Trophoblast cell (in vitro differentiated cells and primary cell): ENCODE data around the gene OTUD3.
"Not testable (repeated sequence)": the region's sequence is repeated elsewhere in the genome, so short reads cannot be mapped to it uniquely, and the experiment has no call there.

Source experiments
- DNase-seq, 2 donors: peaks; one replicate each; pipeline ENCODE4 v3.0.0-alpha.2; 2016
- H2AFZ ChIP-seq: 2 replicates; pipeline ENCODE4 v1.6.1; 2013; ENCODE audit warnings: low read length, moderate library complexity, mild to moderate bottlenecking; ENCODE audit not compliant: insufficient read depth, poor library complexity
- H2AK5ac ChIP-seq: 2 replicates; pipeline ENCODE4 v1.6.1; 2013; ENCODE audit warnings: mild to moderate bottlenecking, low read length
- H2BK120ac ChIP-seq: 2 replicates; pipeline ENCODE4 v1.6.1; 2013; ENCODE audit warnings: low read length, mild to moderate bottlenecking, moderate library complexity; ENCODE audit not compliant: insufficient read depth, poor library complexity
- H2BK12ac ChIP-seq: 2 replicates; pipeline ENCODE4 v1.6.1; 2013; ENCODE audit warnings: mild to moderate bottlenecking, low read length, moderate library complexity
- H2BK5ac ChIP-seq: 2 replicates; pipeline ENCODE4 v1.6.1; 2013; ENCODE audit warnings: low read length, low read depth, moderate library complexity, mild to moderate bottlenecking; ENCODE audit not compliant: poor library complexity
- H3K14ac ChIP-seq: 2 replicates; pipeline ENCODE4 v1.6.1; 2013; ENCODE audit warnings: mild to moderate bottlenecking, low read length
- H3K18ac ChIP-seq: 2 replicates; pipeline ENCODE4 v1.6.1; 2013; ENCODE audit warnings: mild to moderate bottlenecking, low read length
- H3K23ac ChIP-seq: 2 replicates; pipeline ENCODE4 v1.6.1; 2013; ENCODE audit warnings: low read length
- H3K27ac ChIP-seq: 2 replicates; pipeline ENCODE4 v1.5.1; 2013; ENCODE audit warnings: low read depth, mild to moderate bottlenecking, inconsistent platforms, low read length, moderate library complexity
- H3K27me3 ChIP-seq: 2 replicates; pipeline ENCODE4 v1.6.1; 2013; ENCODE audit warnings: inconsistent platforms, mild to moderate bottlenecking, low read length, moderate library complexity; ENCODE audit not compliant: insufficient read depth
- H3K36me3 ChIP-seq, 2 experiments: 1 replicate in 1 of 2; 2 replicates in 1 of 2; pipeline ENCODE4 v1.6.1; 2013; ENCODE audit warnings: low read length in 2 of 2, mild to moderate bottlenecking in 2 of 2, moderate library complexity in 1 of 2; ENCODE audit not compliant: insufficient read depth in 2 of 2, control insufficient read depth in 1 of 2
- H3K4ac ChIP-seq: 2 replicates; pipeline ENCODE4 v1.6.1; 2013; ENCODE audit warnings: low read depth, mild to moderate bottlenecking, low read length, moderate library complexity
- H3K4me1 ChIP-seq, 2 experiments: 1 replicate in 1 of 2; 2 replicates in 1 of 2; pipeline ENCODE4 v1.6.1; 2013; ENCODE audit warnings: low read length in 2 of 2, mild to moderate bottlenecking in 2 of 2, moderate library complexity in 1 of 2; ENCODE audit not compliant: insufficient read depth in 2 of 2, control insufficient read depth in 1 of 2
- H3K4me2 ChIP-seq: 2 replicates; pipeline ENCODE4 v1.6.1; 2013; ENCODE audit warnings: inconsistent platforms, mild to moderate bottlenecking, low read length, moderate library complexity
- H3K4me3 ChIP-seq: 2 replicates; pipeline ENCODE4 v1.5.1; 2013; ENCODE audit warnings: mild to moderate bottlenecking, low read depth, low read length, inconsistent platforms
- H3K79me1 ChIP-seq: one replicate; pipeline ENCODE4 v1.6.1; 2013; ENCODE audit warnings: low read length
- H3K79me2 ChIP-seq: 2 replicates; pipeline ENCODE4 v1.6.1; 2013; ENCODE audit warnings: low read length, mild to moderate bottlenecking; ENCODE audit not compliant: control insufficient read depth, insufficient read depth, poor library complexity
- H3K9ac ChIP-seq: 2 replicates; pipeline ENCODE4 v1.6.1; 2013; ENCODE audit warnings: mild to moderate bottlenecking, low read length
- H3K9me3 ChIP-seq: 2 replicates; pipeline ENCODE4 v1.6.1; 2013; ENCODE audit warnings: low read depth, mild to moderate bottlenecking, control low read depth, inconsistent platforms, low read length; ENCODE audit not compliant: insufficient read depth
- H4K12ac ChIP-seq: 2 replicates; pipeline ENCODE4 v1.6.1; 2013; ENCODE audit warnings: low read depth, mild to moderate bottlenecking, low read length, moderate library complexity
- H4K8ac ChIP-seq: 2 replicates; pipeline ENCODE4 v1.6.1; 2013; ENCODE audit warnings: low read depth, mild to moderate bottlenecking, low read length, moderate library complexity
- H4K91ac ChIP-seq: one replicate; pipeline ENCODE4 v1.6.1; 2013; ENCODE audit warnings: low read depth, mild to moderate bottlenecking, low read length, moderate library complexity
- WGBS: extraction: QIAGEN DNeasy Blood & Tissue Kit; methylation state at CpG from one replicate; pipeline ENCODE4 v1.1.7; 2013; ENCODE audit warnings: missing lambda C conversion rate; ENCODE audit not compliant: insufficient read length, insufficient coverage; ENCODE audit errors: extremely low coverage; 5-methylcytosine and 5-hydroxymethylcytosine counted together

OTUD3 gene

GRCh38 chr1:19849307-19849706 lies 32.9 kb upstream of the OTUD3 start:
- H4K8ac ChIP-seq, H4K12ac ChIP-seq, H3K9me3 ChIP-seq, H3K14ac ChIP-seq, H2BK5ac ChIP-seq, H3K4me3 ChIP-seq, H3K4me2 ChIP-seq, H3K23ac ChIP-seq, H3K27ac ChIP-seq, DNase-seq, H2BK12ac ChIP-seq, H4K91ac ChIP-seq, H3K9ac ChIP-seq, H3K79me1 ChIP-seq, H3K27me3 ChIP-seq, H3K4ac ChIP-seq, H2AFZ ChIP-seq, H3K4me1 ChIP-seq, H3K18ac ChIP-seq, H3K36me3 ChIP-seq, H2BK120ac ChIP-seq, H3K79me2 ChIP-seq, H2AK5ac ChIP-seq: not testable (repeated sequence)
- WGBS, result no CpG with 5 or more reads among the region's 3 CpGs

DNA sequence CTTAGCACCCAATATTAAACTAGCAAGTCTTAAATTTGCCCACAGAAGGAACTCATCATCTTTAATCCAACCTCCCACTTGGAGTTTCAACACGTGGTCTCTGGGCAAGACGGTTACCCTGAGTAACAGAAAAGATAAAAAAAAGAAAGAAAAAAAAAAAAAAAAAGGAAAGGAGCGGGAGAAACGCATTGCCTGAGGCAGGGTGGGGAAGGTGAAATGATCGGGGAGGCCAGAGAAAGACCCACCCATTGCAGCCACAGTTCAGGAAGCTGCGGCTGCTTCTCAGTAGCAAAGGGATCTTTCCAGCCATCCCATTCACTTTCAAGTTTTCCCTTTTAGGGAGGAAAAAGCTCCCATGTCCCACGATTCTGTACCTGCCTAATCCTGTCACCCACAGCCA lies 32.0 kb upstream of the OTUD3 start:
- no CpG with 5 or more reads among the region's 7 CpGs for WGBS
- Histone ChIP-seq H3K36me3 (no peaks in the 10 kb centered on the region), H4K91ac (no peak overlapping the region), H2BK5ac (no peak overlapping the region), H3K4me1 (no peaks in the 10 kb centered on the region), H3K79me1 (no peaks in the 10 kb centered on the region), H2BK120ac (no peak overlapping the region), H3K23ac (no peak overlapping the region), H2BK12ac (no peak overlapping the region), H3K9ac (no peak overlapping the region), H4K12ac (no peak overlapping the region), H3K4me2 (no peak overlapping the region), H3K4ac (no peak overlapping the region), H4K8ac (no peak overlapping the region), H2AK5ac (no peak overlapping the region), H3K4me3 (no peak overlapping the region), H3K79me2 (no peaks in the 10 kb centered on the region), H3K27ac (no peak overlapping the region), H3K27me3 (no peaks in the 10 kb centered on the region), H2AFZ (no peak overlapping the region), H3K14ac (no peak overlapping the region), H3K18ac (no peak overlapping the region), H3K9me3 (no peaks in the 10 kb centered on the region)
- DNase-seq, result no peak

DNA sequence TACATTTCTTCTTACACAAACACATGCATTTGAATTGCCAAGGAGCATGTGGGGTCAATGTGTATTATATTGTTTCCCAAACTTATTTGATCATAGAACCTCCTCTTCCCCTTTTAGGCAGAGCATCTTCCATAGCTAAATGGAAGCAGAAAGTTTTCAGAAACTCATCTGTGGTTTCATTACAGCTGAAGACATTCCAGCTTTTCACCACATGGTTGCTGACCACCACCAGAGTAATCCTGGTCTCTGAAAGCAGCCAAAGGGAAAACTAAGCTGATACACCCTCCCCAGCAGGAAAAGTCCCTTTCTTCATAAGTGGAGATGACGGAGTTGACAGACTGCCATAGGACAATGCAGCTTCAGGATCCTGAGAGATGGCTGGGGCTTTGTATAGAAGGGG lies 30.2 kb upstream of the OTUD3 start:
- H4K8ac ChIP-seq, result no peak overlapping the region

DNA sequence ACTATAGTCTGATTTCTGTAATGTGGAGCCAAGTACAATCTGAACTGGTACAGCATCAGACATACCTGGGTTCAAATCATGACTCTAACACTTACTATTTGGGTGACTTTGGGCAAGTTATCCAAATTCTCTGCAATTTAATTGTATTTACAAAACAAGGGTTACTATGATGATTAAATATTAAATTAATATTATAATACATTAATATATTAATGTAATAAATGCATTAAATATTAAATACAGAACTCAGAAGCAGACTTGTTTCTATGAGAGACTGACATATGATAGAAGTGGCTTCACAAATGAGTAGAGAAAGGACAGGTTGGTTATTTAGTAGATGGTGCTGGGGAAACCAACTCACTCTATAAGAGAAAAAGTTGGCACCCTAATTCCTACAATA lies 27.3 kb upstream of the OTUD3 start:
- Histone ChIP-seq H3K18ac (no peak overlapping the region), H2AK5ac (no peak overlapping the region), H4K12ac (no peak overlapping the region), H3K27ac (no peak overlapping the region), H3K9ac (no peak overlapping the region), H4K91ac (no peak overlapping the region), H2AFZ (no peak overlapping the region), H3K23ac (no peak overlapping the region), H3K27me3 (no peaks in the 10 kb centered on the region), H4K8ac (no peak overlapping the region), H3K79me2 (no peaks in the 10 kb centered on the region), H3K4me2 (no peak overlapping the region), H2BK5ac (no peak overlapping the region), H3K14ac (no peak overlapping the region), H2BK120ac (no peak overlapping the region), H3K4ac (no peak overlapping the region), H3K79me1 (no peaks in the 10 kb centered on the region), H3K9me3 (no peaks in the 10 kb centered on the region), H2BK12ac (no peak overlapping the region), H3K4me1 (no peaks in the 10 kb centered on the region), H3K36me3 (no peaks in the 10 kb centered on the region), H3K4me3 (no peak overlapping the region)
- no peak for DNase-seq

More for the DNA sequence above, 30.2 kb upstream of the OTUD3 start:
- Histone ChIP-seq H4K91ac (no peak overlapping the region), H3K27me3 (no peaks in the 10 kb centered on the region), H3K79me2 (no peaks in the 10 kb centered on the region), H3K4me3 (no peak overlapping the region), H3K79me1 (no peaks in the 10 kb centered on the region), H3K18ac (no peak overlapping the region), H3K4me1 (no peaks in the 10 kb centered on the region), H2AFZ (no peak overlapping the region), H3K14ac (no peak overlapping the region), H3K9me3 (no peaks in the 10 kb centered on the region), H3K27ac (no peak overlapping the region), H3K4ac (no peak overlapping the region), H3K4me2 (no peak overlapping the region), H3K23ac (no peak overlapping the region), H2BK120ac (no peak overlapping the region), H2AK5ac (no peak overlapping the region), H3K9ac (no peak overlapping the region), H2BK5ac (no peak overlapping the region), H3K36me3 (no peaks in the 10 kb centered on the region), H4K12ac (no peak overlapping the region), H2BK12ac (no peak overlapping the region)
- WGBS, result no CpG with 5 or more reads among the region's 1 CpG
- DNase-seq, result no peak

DNA sequence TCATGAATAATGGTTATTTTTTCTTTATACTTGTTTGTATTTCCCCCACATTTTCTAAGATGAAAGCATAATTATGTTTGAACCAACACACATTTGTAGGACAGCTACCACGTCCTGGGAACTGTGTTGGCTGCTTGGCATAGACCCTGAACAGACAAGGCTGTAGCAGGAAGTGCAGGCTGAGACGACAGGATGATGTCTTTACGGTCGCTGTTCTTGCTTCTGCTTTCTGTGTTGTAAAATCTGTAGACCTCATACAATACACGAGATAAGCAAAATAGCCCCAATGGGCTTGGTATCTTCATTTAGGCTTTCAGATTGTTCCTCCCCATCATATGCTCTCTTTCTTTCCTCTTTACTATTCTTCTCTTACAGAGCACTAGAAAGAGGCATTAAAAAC lies 23.3 kb upstream of the OTUD3 start:
- DNase-seq, result no peak
- no peaks in the 10 kb centered on the region for H3K27me3 ChIP-seq
- H3K9ac ChIP-seq, result no peak overlapping the region
- no peak overlapping the region for H3K14ac ChIP-seq
- no peak overlapping the region for H2AK5ac ChIP-seq
- no peaks in the 10 kb centered on the region for H3K9me3 ChIP-seq
- H3K27ac ChIP-seq, result no peak overlapping the region
- H3K4me2 ChIP-seq, result no peak overlapping the region
- WGBS, result no CpG with 5 or more reads among the region's 5 CpGs
- H2BK5ac ChIP-seq, result no peak overlapping the region
- no peak overlapping the region for H2AFZ ChIP-seq
- H3K36me3 ChIP-seq, result no peaks in the 10 kb centered on the region
- H2BK120ac ChIP-seq, result no peak overlapping the region
- no peak overlapping the region for H3K18ac ChIP-seq
- H2BK12ac ChIP-seq, result no peak overlapping the region
- H3K4me3 ChIP-seq, result no peak overlapping the region
- H3K79me1 ChIP-seq, result no peaks in the 10 kb centered on the region
- no peak overlapping the region for H4K91ac ChIP-seq
- H3K23ac ChIP-seq, result no peak overlapping the region
- H4K8ac ChIP-seq, result no peak overlapping the region
- H4K12ac ChIP-seq, result no peak overlapping the region
- no peaks in the 10 kb centered on the region for H3K4me1 ChIP-seq
- H3K4ac ChIP-seq, result no peak overlapping the region
- H3K79me2 ChIP-seq, result no peaks in the 10 kb centered on the region
